Stimulated activated CD4-positive, alpha-beta T cell treated with anti-CD3 and anti-CD28 coated beads, Interleukin-1b, Interleukin-23, amount 100 ng/mL, for 48 hours (primary cell): ENCODE data around the gene POLA1.

Source experiments
- DNase-seq: peaks from one replicate; pipeline ENCODE4 v3.0.0-alpha.2; 2020

The POLA1 gene

GRCh38 chrX:25034889-25035288 is 341.2 kb downstream of the POLA1 start:
- DNase-seq = no peak

- no peak for DNase-seq
Observed at GRCh38 chrX:25039036-25039435, 345.3 kb downstream of the POLA1 start.

GRCh38 chrX:25043192-25043591 is 349.5 kb downstream of the POLA1 start:
- no peak for DNase-seq
